ENCODE data around the gene CARD11.

CARD11 gene

GRCh38 chr7:2860627-2861133, 183.0 kb downstream of the CARD11 start:
- Mint-ChIP-seq H3K4me1 (peaks cover 16% of the 10 kb centered on the region), H3K27me3 (no peaks in the 10 kb centered on the region), H3K9me3 (no peaks in the 10 kb centered on the region), H3K4me3 (no peak overlapping the region), H3K36me3 (peaks cover 9% of the 10 kb centered on the region), H3K27ac (no peak overlapping the region)
- no peak for DNase-seq (ENCODE audit: low spot score in 2 of 2)
- ATAC-seq (ENCODE audit: low read depth) = no peak

GRCh38 chr7:2859952-2860351, 183.7 kb downstream of the CARD11 start:
- Mint-ChIP-seq H3K27ac (no peak overlapping the region), H3K4me1 (peaks cover 15% of the 10 kb centered on the region), H3K4me3 (no peak overlapping the region)

DNA sequence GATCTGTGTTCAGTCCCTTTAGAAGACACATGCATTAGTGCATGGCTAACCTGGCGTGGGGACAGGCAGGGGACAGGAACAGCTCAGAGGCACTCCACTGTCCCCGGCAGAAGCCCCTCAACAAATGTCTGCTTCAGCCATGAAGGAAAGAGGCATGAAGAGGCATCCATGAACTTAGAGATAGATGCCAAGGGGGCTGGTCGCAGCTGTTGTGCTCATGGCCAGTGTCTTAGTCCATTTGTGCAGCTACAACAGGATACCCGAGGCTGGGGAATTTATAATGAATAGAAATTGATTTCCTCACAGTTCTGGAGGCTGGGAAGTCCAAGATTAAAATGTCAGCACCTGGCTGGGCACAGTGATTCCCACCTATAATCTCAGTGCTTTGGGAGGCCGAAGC, 185.0 kb downstream of the CARD11 start:
- no peaks in the 10 kb centered on the region for H3K9me3 Mint-ChIP-seq
- H3K36me3 Mint-ChIP-seq = peaks cover 9% of the 10 kb centered on the region
- H3K4me3 Mint-ChIP-seq = no peak overlapping the region
- no peak for DNase-seq (ENCODE audit: low spot score in 2 of 2)
- no peaks in the 10 kb centered on the region for H3K27me3 Mint-ChIP-seq
- no peak overlapping the region for H3K27ac Mint-ChIP-seq
- H3K4me1 Mint-ChIP-seq = peaks cover 8% of the 10 kb centered on the region
- ATAC-seq (ENCODE audit: low read depth) = no peak

More at GRCh38 chr7:2859952-2860351, 183.7 kb downstream of the CARD11 start:
- H3K27me3 Mint-ChIP-seq = no peaks in the 10 kb centered on the region
- DNase-seq (ENCODE audit: low spot score in 2 of 2) = no peak
- no peaks in the 10 kb centered on the region for H3K9me3 Mint-ChIP-seq
- ATAC-seq (ENCODE audit: low read depth) = no peak
- peaks cover 9% of the 10 kb centered on the region for H3K36me3 Mint-ChIP-seq

- DNase-seq (ENCODE audit: low spot score in 2 of 2) (no peak), ATAC-seq (ENCODE audit: low read depth) (peak; percentile 29)
- H3K36me3 Mint-ChIP-seq = peaks cover 9% of the 10 kb centered on the region
- no peaks in the 10 kb centered on the region for H3K27me3 Mint-ChIP-seq
- H3K27ac Mint-ChIP-seq = no peak overlapping the region
- no peak overlapping the region for H3K4me3 Mint-ChIP-seq
- H3K9me3 Mint-ChIP-seq = no peaks in the 10 kb centered on the region
- H3K4me1 Mint-ChIP-seq = peaks cover 7% of the 10 kb centered on the region
Measured at GRCh38 chr7:2856388-2857169, 187.1 kb downstream of the CARD11 start.
